Brain pericyte (primary cell): ENCODE results near the gene DHX9.

Source experiments
- DNase-seq: peaks from one replicate; pipeline ENCODE4 v3.0.0-alpha.2; 2012; ENCODE audit warnings: low read depth, low spot score

Gene DHX9

GRCh38 chr1:182841368-182841988 lies 2.3 kb downstream of the DHX9 start:
- DNase-seq = no peak

DNA sequence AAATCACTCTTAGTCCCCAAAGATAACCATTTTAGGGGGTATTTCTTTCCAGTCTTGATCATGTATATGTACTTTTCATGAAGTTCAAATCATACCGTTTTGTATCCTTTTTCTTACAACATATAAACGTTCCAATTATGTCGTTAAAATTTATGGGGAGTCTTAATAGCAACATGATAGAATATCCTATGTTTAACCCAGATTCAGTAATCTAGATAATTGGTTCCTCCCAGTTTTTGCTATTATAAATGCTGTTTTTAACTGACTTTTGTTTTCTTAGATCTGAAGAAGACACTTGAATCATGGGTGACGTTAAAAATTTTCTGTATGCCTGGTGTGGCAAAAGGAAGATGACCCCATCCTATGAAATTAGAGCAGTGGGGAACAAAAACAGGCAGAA lies 3.1 kb downstream of the DHX9 start:
- DNase-seq = no peak

DNA sequence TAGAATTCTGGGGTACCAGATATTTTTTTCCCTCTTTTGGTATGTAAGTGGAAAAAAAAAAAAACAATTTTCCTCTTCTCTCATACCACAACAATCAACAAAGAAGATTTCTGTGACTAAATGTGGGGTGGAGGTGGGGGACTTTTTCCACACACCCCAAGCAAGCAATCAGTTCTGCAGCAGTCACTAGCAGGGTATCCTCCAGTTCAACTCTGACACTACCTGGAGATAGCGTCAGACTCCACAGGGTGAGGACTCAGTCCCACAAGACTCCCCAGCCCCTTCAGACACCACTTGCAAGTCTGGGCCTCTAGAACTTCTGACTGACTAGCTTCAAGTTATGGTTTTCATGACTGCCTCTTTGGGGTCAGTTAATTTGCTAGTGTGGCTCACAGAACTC lies 6.2 kb downstream of the DHX9 start:
- no peak for DNase-seq

DNA sequence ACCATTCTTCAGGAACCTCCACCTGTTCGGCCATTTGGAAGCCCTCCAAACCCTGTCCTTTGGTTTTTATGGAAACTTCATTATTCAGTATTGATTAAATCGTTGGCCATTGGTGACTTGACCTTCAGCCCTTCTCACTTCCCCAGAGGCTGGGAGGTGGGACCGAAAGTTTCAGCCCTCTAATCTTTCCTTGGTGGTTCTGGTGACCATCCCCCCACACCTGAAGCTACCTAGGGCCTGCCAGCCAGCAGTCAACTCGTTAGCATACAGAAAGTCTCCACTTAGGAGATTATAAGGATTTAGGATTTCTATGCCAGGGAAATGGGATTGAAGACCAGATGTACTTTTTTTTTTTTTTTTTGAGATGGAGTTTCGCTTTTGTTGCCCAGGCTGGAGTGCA lies 6.7 kb downstream of the DHX9 start:
- no peak for DNase-seq

GRCh38 chr1:182847105-182847504 lies 8.0 kb downstream of the DHX9 start:
- no peak for DNase-seq

DNA sequence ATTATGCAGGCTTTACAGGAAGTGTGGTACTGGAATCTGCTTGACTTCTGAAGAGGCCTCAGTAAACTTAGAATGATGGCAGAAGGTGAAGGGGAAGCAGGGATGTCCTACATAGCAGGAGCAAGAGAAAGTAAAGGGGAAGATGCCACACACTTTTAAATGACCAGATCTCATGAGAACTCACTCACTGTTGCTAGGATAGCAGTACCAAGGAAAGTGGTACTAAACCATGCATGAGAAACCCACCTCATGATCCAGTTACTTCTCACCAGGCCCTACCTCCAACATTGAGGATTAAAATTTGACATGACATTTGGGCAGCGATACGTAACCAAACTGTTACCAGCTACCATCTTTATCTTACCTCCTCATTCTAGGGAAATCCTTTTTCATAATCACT lies 9.6 kb downstream of the DHX9 start:
- DNase-seq = no peak

- DNase-seq = no peak
Measured at GRCh38 chr1:182850319-182850718, 11.2 kb downstream of the DHX9 start.

DNA sequence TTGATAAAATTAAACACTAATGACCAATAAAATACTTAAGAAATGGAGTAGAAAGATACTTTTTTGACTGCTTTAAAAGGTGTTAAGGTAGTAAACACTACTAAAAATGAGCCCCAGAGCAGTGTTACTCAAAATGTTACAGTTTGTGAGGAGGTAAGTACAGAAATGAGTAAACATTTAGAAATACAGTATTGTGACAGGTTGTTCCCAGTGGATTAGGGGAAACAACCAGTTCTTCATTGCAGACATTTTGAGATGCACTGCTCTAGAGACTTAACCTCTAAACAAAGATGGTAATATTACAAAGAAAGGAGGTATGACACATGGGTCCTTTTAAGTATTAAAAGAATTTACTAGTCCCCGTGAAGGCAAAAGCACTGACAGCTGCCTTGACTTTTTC lies 12.7 kb downstream of the DHX9 start:
- no peak for DNase-seq

GRCh38 chr1:182855911-182856310 lies 16.8 kb downstream of the DHX9 start:
- DNase-seq = no peak

- DNase-seq = no peak
Measured at GRCh38 chr1:182857212-182857611, 18.1 kb downstream of the DHX9 start.

DNA sequence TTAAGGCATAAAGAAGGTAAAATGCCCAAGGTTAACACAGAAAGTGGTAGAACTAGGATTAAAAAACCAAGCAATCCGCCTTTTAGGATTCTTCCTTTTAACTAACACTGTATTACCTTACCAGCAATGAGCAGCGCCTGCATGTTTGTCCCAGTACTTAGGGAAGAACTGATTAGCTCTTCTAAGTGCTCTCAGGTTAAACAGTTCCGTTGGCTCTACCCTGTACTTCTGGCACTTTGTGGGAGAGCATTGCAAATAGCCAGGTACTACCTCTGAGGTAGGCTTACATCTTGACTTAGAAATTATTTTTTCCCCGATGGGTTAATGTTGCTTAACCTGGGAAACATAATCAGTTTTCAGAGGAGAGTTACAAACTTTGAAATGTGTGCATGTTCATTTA lies 21.5 kb downstream of the DHX9 start:
- DNase-seq = no peak

GRCh38 chr1:182861994-182862393 lies 22.8 kb downstream of the DHX9 start:
- no peak for DNase-seq

DNA sequence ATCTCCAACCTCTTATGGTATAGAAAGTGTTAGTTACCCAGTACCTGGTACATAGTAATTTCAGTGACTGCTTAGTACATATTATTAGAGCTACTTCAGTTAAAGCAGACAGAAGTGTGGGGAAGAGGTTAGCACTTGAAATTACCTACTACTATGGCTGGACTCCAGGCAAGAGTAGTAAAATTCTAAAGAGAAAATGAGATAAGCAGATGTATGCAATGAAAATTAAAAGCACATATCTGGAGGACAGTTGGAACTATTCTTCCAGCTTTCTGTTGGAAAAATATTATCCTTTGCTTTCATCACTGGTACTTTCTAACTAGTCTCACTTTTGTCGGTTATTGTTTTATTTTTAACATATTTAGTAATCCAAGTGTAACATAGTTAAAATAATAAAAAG lies 23.7 kb downstream of the DHX9 start:
- DNase-seq = no peak

GRCh38 chr1:182863940-182864339 lies 24.8 kb downstream of the DHX9 start:
- DNase-seq = no peak

- no peak for DNase-seq
Measured at GRCh38 chr1:182867861-182868260, 28.7 kb downstream of the DHX9 start.

DNA sequence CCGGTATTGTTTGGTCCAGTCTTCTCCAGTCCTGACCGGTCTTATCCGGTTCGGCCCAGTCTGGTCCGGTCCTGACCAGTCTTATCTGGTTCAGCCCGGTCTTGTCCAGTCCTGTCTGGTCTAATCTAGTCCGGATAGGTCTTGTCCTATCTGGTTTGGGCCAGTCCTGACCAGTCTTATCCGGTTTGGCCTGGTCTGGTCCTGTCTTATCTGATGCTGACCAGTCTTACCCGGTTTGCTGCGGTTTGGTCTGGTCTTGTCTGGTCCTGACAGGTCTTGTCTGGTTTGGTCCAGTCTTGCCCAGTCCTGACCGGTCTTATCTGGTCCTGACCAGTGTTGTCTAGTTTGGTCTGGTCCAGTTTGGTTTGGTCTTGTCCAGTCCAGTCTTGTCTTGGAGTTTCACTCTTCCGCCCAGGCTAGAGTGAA lies 30.1 kb downstream of the DHX9 start:
- no peak for DNase-seq

DNA sequence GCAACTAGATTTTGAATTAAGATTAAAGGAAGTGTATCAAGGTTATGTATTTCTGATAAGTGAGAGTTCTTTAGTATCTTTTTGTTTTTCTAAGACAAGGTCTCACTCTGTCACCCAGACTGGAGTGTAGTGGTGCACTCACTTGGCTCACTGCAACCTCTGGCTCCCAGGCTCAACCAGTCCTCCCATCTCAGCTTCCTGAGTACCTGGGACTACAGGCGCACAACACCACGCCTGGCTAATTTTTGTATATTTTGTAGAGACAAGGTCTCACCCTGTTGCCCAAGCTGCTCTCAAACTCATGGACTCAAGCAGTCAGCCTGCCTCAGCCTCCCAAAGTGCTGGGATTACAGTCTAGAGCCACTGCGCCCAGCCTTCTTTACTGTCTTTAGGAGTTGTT lies 33.7 kb downstream of the DHX9 start:
- no peak for DNase-seq

DNA sequence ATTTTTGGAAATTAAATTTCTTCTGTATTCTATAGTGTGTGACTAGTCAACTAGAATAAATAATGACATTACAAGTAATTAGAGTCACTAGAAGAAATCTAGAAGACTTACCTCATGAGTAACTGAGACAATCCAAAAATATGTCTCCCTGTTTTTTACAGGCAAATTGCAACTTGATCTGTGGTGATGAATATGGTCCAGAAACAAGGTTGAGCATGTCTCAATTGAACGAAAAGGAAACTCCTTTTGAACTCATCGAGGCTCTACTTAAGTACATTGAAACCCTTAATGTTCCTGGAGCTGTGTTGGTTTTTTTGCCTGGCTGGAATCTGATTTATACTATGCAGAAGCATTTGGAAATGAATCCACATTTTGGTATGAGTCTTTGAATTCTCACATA lies 36.7 kb downstream of the DHX9 start:
- no peak for DNase-seq

- no peak for DNase-seq
Measured at GRCh38 chr1:182877331-182877730, 38.2 kb downstream of the DHX9 start.

- no peak for DNase-seq
Measured at GRCh38 chr1:182877842-182878241, 38.7 kb downstream of the DHX9 start.

DNA sequence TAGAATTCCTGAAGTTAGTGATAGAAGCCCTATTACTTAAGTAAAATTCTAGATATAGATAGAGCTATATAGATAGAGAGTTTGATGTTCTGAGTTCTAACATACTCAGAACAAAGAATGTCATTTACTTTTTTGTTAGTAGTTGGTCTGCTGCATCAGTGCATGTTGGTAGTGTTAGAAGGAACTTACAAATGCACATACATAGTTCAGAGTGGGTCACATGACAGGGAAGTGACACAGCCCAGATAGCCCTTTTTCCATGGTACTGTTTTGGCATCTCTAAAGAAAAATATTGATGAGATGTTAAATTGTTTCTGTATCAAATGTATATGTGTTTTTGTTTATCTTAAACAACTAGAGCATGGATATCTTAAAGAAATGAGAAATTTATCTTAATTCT lies 45.7 kb downstream of the DHX9 start:
- DNase-seq = no peak

GRCh38 chr1:182885591-182885990 lies 46.4 kb downstream of the DHX9 start:
- no peak for DNase-seq

GRCh38 chr1:182886985-182887384 lies 47.8 kb downstream of the DHX9 start:
- no peak for DNase-seq
